Activated naive CD4-positive, alpha-beta T cell treated with anti-CD3 and anti-CD28 coated beads, Interleukin-2, amount 10 ng/mL, durations not matched to agents 7 days and 5 days (primary cell): ENCODE measurements around the gene MAP2K1.

Experiments
- CTCF ChIA-PET: fragments of 350-600 bp; sonication (Branson Sonifier 250); formaldehyde crosslinking; loops from one replicate; lab custom pipeline; 2021; ENCODE audit warnings: antibody characterized with exemption; lab: Charles Lee
- DNase-seq: peaks from one replicate; pipeline ENCODE4 v3.0.0-alpha.2; 2020
- H3K27ac Mint-ChIP-seq: one replicate; pipeline ENCODE4 v1.8.0; 2021; ENCODE audit warnings: mild to moderate bottlenecking, moderate library complexity, mixed read lengths
- H3K27me3 Mint-ChIP-seq: one replicate; pipeline ENCODE4 v1.8.0; 2021; ENCODE audit warnings: mild to moderate bottlenecking, mixed read lengths
- H3K36me3 Mint-ChIP-seq: one replicate; pipeline ENCODE4 v1.8.0; 2021; ENCODE audit warnings: mixed read lengths
- H3K4me1 Mint-ChIP-seq: one replicate; pipeline ENCODE4 v1.8.0; 2021; ENCODE audit warnings: mixed read lengths
- H3K4me3 Mint-ChIP-seq: one replicate; pipeline ENCODE4 v1.8.0; 2021; ENCODE audit warnings: mild to moderate bottlenecking, moderate library complexity, mixed read lengths
- H3K9me3 Mint-ChIP-seq: one replicate; pipeline ENCODE4 v1.8.0; 2021; ENCODE audit warnings: mixed read lengths

The MAP2K1 gene

DNA sequence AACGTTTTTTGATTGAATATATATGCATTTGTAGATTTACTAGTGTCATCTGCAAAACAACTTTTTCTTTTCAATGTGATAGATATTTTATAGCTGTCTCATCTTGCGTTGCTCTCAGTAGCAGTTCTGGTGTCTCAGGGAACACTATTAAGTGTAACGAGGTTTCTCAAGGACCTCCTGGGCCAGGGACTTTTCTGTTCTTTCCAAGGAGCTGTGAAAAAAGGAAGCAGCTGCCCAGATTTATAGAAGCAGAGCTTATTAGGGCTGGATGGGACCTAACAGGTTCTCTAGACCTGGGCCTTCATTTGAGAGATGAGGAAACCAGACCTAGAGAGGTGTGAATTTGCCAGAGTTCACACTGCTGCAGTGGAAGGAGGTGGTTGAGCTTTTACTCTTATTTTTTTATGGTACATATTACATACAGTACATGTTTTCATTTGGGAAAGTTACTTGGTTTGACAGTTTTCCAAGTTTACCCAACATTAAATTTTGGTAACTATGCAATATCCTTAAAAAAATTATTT is 16.1 kb downstream of the MAP2K1 start:
- CTCF ChIA-PET = interaction anchor here (0.7 to 2.2 kb wide), 3 partner anchors 8 to 96 kb away, joined by 3 to 8 read pairs (median 6); no protein-coding TSS in a partner anchor

DNA sequence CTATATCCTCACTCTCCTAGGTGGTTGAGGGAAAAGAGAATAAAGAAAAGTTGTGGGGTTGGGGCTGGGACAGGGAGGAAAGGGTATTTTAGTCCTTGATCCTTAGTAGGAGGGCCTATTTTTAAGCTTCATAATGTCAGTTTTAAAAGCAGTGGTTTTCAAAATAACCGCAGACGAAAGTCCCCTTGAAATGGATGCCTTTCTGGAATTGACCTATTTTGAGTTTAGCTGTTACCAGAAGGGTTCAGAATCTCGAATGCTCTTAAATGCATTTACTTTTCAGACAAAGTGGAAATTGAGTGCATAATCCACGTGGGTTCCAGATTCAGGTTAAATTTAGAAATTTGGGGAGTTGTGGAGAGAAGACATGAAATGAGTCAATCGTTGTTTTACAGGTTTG is 16.6 kb downstream of the MAP2K1 start:
- no peak overlapping the region for H3K4me3 Mint-ChIP-seq
- DNase-seq = no peak
- CTCF ChIA-PET = interaction anchor here (1.5 to 2.2 kb wide), 3 partner anchors 8 to 95 kb away, joined by 5 to 8 read pairs (median 6); no protein-coding TSS in a partner anchor
- no peaks in the 10 kb centered on the region for H3K9me3 Mint-ChIP-seq
- no peak overlapping the region for H3K27ac Mint-ChIP-seq
- H3K27me3 Mint-ChIP-seq = no peaks in the 10 kb centered on the region
- peaks cover 85% of the 10 kb centered on the region for H3K4me1 Mint-ChIP-seq
- H3K36me3 Mint-ChIP-seq = peaks cover 32% of the 10 kb centered on the region

More for the DNA sequence above, 16.1 kb downstream of the MAP2K1 start:
- Mint-ChIP-seq H3K36me3 (peaks cover 31% of the 10 kb centered on the region), H3K27me3 (no peaks in the 10 kb centered on the region), H3K27ac (no peak overlapping the region), H3K9me3 (no peaks in the 10 kb centered on the region), H3K4me3 (no peak overlapping the region), H3K4me1 (peaks cover 84% of the 10 kb centered on the region)
- DNase-seq = no peak

DNA sequence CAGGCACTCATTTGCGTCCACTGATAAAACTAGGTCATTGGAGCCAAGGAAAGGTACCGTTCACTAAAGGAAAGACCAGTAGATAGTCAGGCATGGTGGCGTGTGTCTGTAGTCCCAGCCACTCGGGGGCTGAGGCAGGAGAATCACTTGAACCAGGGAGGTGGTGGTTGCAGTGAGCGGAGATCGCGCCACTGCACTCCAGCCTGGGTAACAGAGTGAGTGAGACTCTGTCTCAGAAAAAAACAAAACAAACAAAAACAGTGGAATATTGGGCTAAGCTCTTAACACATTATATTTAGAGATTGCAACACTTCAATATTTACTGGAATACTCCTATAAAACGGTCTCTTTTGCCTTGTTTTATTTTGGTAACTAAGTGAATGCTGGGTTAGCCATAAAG is 17.4 kb downstream of the MAP2K1 start:
- CTCF ChIA-PET = interaction anchor here (1.3 to 2.2 kb wide), 4 partner anchors 11 to 95 kb away, joined by 3 to 8 read pairs (median 6); partner anchors contain the start of gene MAP2K1
- DNase-seq = no peak
- no peaks in the 10 kb centered on the region for H3K27me3 Mint-ChIP-seq
- peaks cover 92% of the 10 kb centered on the region for H3K4me1 Mint-ChIP-seq
- no peaks in the 10 kb centered on the region for H3K9me3 Mint-ChIP-seq
- H3K27ac Mint-ChIP-seq = no peak overlapping the region
- peaks cover 38% of the 10 kb centered on the region for H3K36me3 Mint-ChIP-seq
- no peak overlapping the region for H3K4me3 Mint-ChIP-seq

DNA sequence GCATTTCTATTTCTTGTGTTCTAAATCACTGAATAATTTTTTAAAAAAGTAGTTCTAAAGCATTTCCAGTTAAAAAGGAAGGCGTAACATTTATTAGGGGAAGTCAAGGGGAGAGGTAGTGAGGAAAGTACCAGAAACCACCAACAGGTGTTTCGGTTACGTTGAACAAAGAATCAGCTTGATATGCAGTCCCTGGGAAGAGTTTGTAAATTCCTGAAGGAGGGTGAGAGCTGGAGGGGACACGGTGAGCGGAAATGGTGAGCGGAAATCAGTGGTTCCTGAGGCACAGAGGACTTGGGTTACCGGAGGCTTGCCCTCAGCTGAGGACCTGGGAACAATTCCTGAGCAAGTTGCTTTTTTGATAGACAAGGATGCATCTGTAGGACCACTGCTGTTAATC is 17.8 kb downstream of the MAP2K1 start:
- Mint-ChIP-seq H3K4me3 (peak overlapping the region; percentile 21), H3K4me1 (peaks cover 94% of the 10 kb centered on the region), H3K27me3 (no peaks in the 10 kb centered on the region), H3K27ac (no peak overlapping the region), H3K36me3 (peaks cover 38% of the 10 kb centered on the region), H3K9me3 (no peaks in the 10 kb centered on the region)
- CTCF ChIA-PET = interaction anchor here (0.7 to 2.2 kb wide), 4 partner anchors 11 to 28 kb away, joined by 3 to 8 read pairs (median 4); partner anchors contain the start of gene MAP2K1
- DNase-seq = peak; percentile 20

DNA sequence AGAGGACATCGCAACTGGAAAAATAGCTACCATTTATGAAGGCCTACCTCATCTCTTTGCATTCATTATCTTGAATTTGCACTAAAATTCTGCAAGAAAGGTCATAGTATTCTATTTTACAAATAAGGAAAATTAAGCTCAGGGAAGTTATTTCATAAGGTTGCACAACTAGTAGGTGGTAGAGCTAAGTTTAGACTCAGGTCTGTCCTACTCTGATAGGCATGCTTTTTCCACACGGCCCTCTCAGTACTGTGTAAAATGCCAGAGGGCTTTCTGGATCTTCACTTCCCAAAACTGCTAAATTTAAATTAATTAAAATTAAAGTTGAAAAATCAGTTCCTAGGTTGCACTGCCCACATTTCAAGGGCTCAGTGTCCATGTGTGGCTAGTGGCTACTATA is 18.3 kb downstream of the MAP2K1 start:
- Mint-ChIP-seq H3K36me3 (peaks cover 42% of the 10 kb centered on the region), H3K27ac (no peak overlapping the region), H3K4me3 (peak overlapping the region; percentile 21)

DNA sequence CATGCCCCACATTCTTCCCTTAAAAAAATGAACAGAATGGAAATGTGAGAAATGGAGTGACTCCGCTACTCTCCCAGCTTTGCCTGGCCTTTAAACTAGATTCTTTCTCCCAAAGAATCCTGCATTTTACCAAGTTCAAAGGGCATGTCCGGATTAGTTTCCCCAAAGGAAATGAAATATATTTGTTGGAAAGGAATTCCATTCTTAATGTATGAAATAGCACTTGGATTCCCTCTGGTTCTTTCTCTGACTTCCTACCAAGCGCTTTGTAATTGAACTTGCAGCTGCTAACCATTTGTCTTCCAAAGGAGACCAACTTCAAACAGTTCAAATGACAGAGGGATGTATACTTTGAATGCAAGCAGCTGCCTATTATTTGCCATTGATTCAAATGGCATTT is 18.9 kb downstream of the MAP2K1 start:
- peaks cover 40% of the 10 kb centered on the region for H3K36me3 Mint-ChIP-seq
- CTCF ChIA-PET = interaction anchor here (0.8 to 2.2 kb wide), 2 partner anchors 20 to 27 kb away, joined by 4 to 8 read pairs; no protein-coding TSS in a partner anchor
- peaks cover 97% of the 10 kb centered on the region for H3K4me1 Mint-ChIP-seq
- no peaks in the 10 kb centered on the region for H3K9me3 Mint-ChIP-seq
- no peak for DNase-seq
- no peak overlapping the region for H3K4me3 Mint-ChIP-seq
- H3K27ac Mint-ChIP-seq = no peak overlapping the region
- no peaks in the 10 kb centered on the region for H3K27me3 Mint-ChIP-seq

More for the DNA sequence above, 18.3 kb downstream of the MAP2K1 start:
- Mint-ChIP-seq H3K4me1 (peaks cover 97% of the 10 kb centered on the region), H3K9me3 (no peaks in the 10 kb centered on the region), H3K27me3 (no peaks in the 10 kb centered on the region)
- no peak for DNase-seq
- CTCF ChIA-PET = interaction anchor here (0.7 to 2.2 kb wide), 5 partner anchors 10 to 28 kb away, joined by 3 to 8 read pairs (median 4); partner anchors contain the start of gene MAP2K1

DNA sequence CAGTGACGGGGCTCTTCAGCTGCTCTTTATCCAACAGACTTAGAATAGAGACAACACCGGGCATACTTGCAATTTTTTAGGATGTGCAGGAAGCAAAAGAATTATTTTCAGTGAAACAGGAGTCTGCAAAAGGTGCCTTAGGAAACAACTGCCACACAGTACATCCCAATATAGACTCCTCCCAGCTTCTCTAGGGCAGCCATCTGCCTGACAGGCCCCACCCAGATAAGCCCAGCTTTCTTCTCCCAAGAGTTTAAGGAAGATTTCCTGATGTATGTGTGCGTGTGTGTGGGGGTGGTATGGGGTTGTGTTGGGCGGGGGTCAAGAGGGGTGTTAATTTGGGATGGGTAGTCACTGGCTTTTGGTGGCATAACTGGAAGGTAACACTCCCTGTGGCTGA is 21.5 kb downstream of the MAP2K1 start:
- no peak overlapping the region for H3K4me3 Mint-ChIP-seq
- CTCF ChIA-PET = no interaction called here
- no peak for DNase-seq

DNA sequence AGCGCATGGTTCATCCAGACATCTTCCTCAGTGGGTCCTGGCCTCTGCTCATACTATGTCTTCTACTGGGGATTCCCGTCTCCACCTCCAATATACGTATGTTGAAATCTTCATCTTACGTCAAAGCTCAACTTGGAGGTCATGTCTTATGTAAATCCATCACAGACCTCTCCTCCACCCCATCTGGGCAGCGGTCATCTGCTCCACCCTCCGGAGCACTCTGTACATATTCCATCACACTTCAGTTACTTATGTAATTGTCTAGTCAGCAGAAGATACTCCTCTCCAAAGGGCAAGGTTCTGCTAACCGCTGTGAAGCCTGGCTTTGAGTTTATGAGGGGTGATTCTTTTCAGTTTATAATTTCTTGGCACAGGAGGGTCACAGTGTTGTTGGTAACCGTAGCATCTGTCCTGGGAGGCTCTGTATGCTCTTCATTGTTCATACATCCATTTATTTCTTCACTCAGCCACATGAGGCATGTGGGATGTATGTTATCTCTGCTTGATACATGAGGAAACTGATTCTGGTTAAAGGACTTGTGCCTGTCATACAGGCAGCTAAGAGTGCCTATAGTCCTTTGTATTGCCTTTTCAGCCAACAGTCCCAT is 22.1 kb downstream of the MAP2K1 start:
- H3K4me3 Mint-ChIP-seq = no peak overlapping the region
- DNase-seq = no peak
- H3K9me3 Mint-ChIP-seq = peaks cover 2% of the 10 kb centered on the region
- peaks cover 49% of the 10 kb centered on the region for H3K36me3 Mint-ChIP-seq
- H3K4me1 Mint-ChIP-seq = peaks cover 93% of the 10 kb centered on the region
- H3K27me3 Mint-ChIP-seq = no peaks in the 10 kb centered on the region
- CTCF ChIA-PET = interaction anchor here (0.6 kb wide), 1 partner anchor 19 kb away, joined by 3 read pairs; no protein-coding TSS in a partner anchor
- H3K27ac Mint-ChIP-seq = no peak overlapping the region

More for the DNA sequence above, 21.5 kb downstream of the MAP2K1 start:
- Mint-ChIP-seq H3K9me3 (peaks cover 2% of the 10 kb centered on the region), H3K4me1 (peaks cover 93% of the 10 kb centered on the region), H3K27ac (no peak overlapping the region), H3K36me3 (peaks cover 44% of the 10 kb centered on the region), H3K27me3 (no peaks in the 10 kb centered on the region)

DNA sequence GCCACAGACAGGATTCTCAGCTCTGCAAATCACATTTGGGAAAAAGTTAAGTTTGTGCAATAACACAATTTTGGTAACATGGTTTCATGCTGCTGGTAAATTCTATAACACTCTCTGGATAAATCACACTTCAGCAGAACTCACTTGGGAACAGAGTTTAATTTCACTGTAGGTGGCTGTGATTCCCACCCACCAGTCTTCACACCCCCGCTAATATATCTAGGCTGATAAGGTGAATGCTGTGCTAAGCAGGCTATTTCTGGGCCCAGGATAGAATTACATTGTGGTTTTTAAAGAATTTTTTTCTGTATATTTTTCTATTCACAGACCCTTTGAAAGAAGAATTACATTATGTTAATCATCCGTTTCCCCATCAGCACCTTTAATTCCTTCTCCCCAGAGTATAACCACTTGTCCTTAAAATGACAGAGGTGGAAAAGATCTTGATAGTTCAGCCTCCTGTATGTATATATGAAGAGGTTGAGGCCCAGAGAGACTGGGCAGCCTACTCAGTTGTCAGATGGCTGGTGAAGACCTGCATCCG is 22.9 kb downstream of the MAP2K1 start:
- Mint-ChIP-seq H3K4me3 (peak overlapping the region; percentile 17), H3K4me1 (peaks cover 90% of the 10 kb centered on the region), H3K36me3 (peaks cover 54% of the 10 kb centered on the region), H3K27ac (peak overlapping the region; percentile 21), H3K27me3 (no peaks in the 10 kb centered on the region), H3K9me3 (peaks cover 11% of the 10 kb centered on the region)
- CTCF ChIA-PET = no interaction called here
- DNase-seq = no peak

DNA sequence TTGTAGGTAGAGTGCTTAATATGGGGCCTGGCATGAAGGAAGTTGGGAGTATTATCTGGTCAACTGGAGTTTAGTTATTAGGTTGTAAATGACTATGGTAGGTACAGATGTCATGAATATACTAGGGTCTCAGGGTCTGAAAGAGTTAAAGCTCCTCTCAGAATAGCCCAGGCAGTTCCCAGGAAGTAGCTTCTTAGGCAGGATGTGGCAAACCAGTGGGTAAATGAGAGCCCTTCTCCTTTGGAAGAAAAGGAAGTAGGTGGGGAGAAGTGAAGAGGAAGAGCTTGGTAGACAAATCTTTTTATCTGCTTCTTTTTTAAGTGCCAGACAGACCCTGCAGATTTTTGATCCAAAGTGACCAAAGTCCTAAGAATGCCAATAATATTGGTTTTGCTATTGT is 24.5 kb downstream of the MAP2K1 start:
- peaks cover 66% of the 10 kb centered on the region for H3K36me3 Mint-ChIP-seq
- H3K4me3 Mint-ChIP-seq = peak overlapping the region; percentile 61
- peaks cover 23% of the 10 kb centered on the region for H3K9me3 Mint-ChIP-seq

DNA sequence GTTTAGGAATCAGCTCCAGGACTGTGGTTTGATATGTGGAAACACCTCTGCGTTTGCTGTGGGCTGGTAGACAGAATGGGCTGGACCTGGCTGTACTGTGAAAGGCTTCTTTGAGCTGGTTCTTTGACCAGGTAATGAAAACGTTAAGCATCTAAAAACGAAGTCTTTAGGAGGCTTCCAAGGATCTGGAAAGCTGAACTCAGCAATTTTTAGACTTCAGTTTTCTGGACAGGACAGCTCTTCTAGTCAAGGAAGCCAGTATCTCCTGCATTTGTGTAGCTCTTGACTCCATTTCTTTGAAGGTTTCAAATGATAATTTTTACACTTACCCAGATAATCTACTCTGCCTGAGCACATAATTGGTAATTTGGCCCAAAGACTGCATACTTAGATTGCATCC is 25.5 kb downstream of the MAP2K1 start:
- Mint-ChIP-seq H3K9me3 (peaks cover 23% of the 10 kb centered on the region), H3K27ac (peak overlapping the region; percentile 13), H3K27me3 (no peaks in the 10 kb centered on the region), H3K4me3 (no peak overlapping the region), H3K36me3 (peaks cover 70% of the 10 kb centered on the region), H3K4me1 (peaks cover 87% of the 10 kb centered on the region)
- no peak for DNase-seq
- CTCF ChIA-PET = interaction anchor here (1.9 kb wide), 1 partner anchor 86 kb away, joined by 4 read pairs; the partner anchor contains the start of gene SNAPC5

More for the DNA sequence above, 24.5 kb downstream of the MAP2K1 start:
- Mint-ChIP-seq H3K27me3 (no peaks in the 10 kb centered on the region), H3K27ac (peak overlapping the region; percentile 70), H3K4me1 (peaks cover 86% of the 10 kb centered on the region)
- CTCF ChIA-PET = interaction anchor here (1.1 to 1.3 kb wide), 2 partner anchors 9 to 87 kb away, joined by 8 to 9 read pairs; no protein-coding TSS in a partner anchor
- peak; percentile 45 for DNase-seq

DNA sequence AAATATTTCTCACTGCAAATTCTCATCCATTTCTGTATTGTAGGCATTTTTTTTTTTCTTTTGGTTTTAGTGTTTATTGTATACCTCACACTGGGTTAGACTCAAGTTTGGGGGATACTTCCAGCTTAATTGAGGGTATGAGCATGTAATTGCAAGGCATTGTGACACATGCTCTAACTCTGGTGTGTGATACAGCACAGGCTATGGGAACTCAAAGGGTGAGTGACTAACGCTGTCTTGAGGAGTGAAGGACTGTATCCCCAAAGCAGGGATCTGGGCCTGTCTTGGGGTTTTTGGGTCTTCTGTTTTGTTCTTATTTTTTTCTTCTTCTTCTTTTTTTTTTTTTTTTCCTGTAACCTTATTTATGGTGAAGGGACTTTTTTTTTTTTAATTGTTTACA is 26.9 kb downstream of the MAP2K1 start:
- peaks cover 23% of the 10 kb centered on the region for H3K9me3 Mint-ChIP-seq
- H3K36me3 Mint-ChIP-seq = peaks cover 69% of the 10 kb centered on the region
- no peak overlapping the region for H3K27ac Mint-ChIP-seq
- peaks cover 83% of the 10 kb centered on the region for H3K4me1 Mint-ChIP-seq
- CTCF ChIA-PET = interaction anchor here (1.9 kb wide), 1 partner anchor 85 kb away, joined by 4 read pairs; the partner anchor contains the start of gene SNAPC5
- no peaks in the 10 kb centered on the region for H3K27me3 Mint-ChIP-seq
- DNase-seq = no peak
- H3K4me3 Mint-ChIP-seq = no peak overlapping the region

DNA sequence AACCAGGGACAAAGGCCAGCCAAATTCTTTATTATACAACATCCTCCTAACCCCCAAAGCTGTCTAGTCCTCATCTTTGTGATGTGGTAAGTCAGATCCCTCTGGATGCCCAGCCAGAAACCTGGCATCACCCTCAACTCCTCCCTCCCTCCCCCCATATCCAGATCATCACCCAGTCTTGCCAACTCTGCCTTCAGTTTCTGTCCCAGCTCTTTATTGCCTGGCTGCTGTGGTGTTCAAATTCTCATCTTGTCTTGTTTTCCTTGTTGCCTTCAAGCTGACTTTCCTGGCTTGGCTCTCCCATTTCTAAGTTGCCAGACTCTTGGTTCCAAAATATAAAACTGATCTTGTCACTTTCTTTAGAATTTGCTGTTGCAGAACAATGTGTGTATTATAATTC is 28.6 kb downstream of the MAP2K1 start:
- Mint-ChIP-seq H3K27me3 (no peaks in the 10 kb centered on the region), H3K4me1 (peaks cover 69% of the 10 kb centered on the region), H3K36me3 (peaks cover 53% of the 10 kb centered on the region), H3K4me3 (no peak overlapping the region), H3K9me3 (peaks cover 23% of the 10 kb centered on the region), H3K27ac (no peak overlapping the region)
- DNase-seq = no peak
- CTCF ChIA-PET = interaction anchor here (1.5 kb wide), 1 partner anchor 11 kb away, joined by 5 read pairs; no protein-coding TSS in a partner anchor

DNA sequence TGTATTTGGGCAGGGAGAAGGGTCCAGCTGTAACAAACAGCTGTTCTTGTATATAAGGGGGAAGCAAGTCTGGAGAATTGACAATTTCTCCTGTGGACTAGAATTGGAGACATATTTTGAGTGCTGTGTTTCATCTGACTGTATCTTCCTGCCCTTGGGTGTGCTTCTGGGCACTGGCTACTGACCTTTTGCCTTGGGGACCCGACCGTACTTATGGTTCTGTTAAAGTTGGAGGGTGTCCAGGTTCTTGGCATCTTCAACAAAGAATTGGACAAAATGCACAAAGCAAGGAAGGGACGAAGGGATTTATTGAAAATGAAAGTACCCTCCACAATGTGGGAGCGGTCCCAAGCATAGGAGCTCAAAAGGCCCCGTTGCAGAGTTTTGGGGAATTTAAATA is 31.0 kb downstream of the MAP2K1 start:
- H3K9me3 Mint-ChIP-seq = peaks cover 23% of the 10 kb centered on the region
- CTCF ChIA-PET = interaction anchor here (0.9 to 1.0 kb wide), 2 partner anchors 15 kb away, joined by 3 to 5 read pairs; no protein-coding TSS in a partner anchor
- peaks cover 60% of the 10 kb centered on the region for H3K4me1 Mint-ChIP-seq
- H3K27me3 Mint-ChIP-seq = no peaks in the 10 kb centered on the region
- no peak overlapping the region for H3K27ac Mint-ChIP-seq
- H3K36me3 Mint-ChIP-seq = peaks cover 45% of the 10 kb centered on the region
- no peak for DNase-seq
- no peak overlapping the region for H3K4me3 Mint-ChIP-seq
